Neural progenitor cell (in vitro differentiated cells): ENCODE measurements around the gene IPO9. TPM values are rescaled to one million over a fixed set of nuclear protein-coding genes. Genes with fewer than 3 reads are reported as not detected.
A peak's percentile ranks its signal among the peaks of the same experiment; 100 is the strongest.

Source experiments
- DNase-seq: peaks from one replicate; pipeline ENCODE4 v3.0.0-alpha.2; 2016; ENCODE audit warnings: low spot score
- H2AFZ ChIP-seq: fragments of 200-600 bp; sonication (generic); replicated peaks from 2 replicates; pipeline ENCODE4 v1.6.1; 2016; ENCODE audit warnings: antibody characterized with exemption
- H3F3A ChIP-seq: fragments of 200-600 bp; sonication (generic); 2 replicates; pipeline ENCODE4 v1.6.1; 2016; ENCODE audit warnings: antibody characterized with exemption, low read depth
- H3K27ac ChIP-seq: fragments of 200-600 bp; sonication (generic); 2 replicates; pipeline ENCODE4 v1.5.1; 2016; ENCODE audit warnings: mild to moderate bottlenecking
- H3K27me3 ChIP-seq: fragments of 200-600 bp; sonication (generic); 2 replicates; pipeline ENCODE4 v1.6.1; 2016; ENCODE audit warnings: mild to moderate bottlenecking, moderate library complexity
- H3K36me3 ChIP-seq: fragments of 200-600 bp; sonication (generic); 2 replicates; pipeline ENCODE4 v1.5.1; 2016
- H3K4me1 ChIP-seq: fragments of 200-600 bp; sonication (generic); 2 replicates; pipeline ENCODE4 v1.6.1; 2016; ENCODE audit warnings: mixed run types
- H3K4me2 ChIP-seq: fragments of 200-600 bp; sonication (generic); 2 replicates; pipeline ENCODE4 v1.6.1; 2016
- H3K4me3 ChIP-seq: fragments of 200-600 bp; sonication (generic); 2 replicates; pipeline ENCODE4 v1.5.1; 2016
- H3K79me2 ChIP-seq: fragments of 200-600 bp; sonication (generic); 2 replicates; pipeline ENCODE4 v1.6.1; 2016; ENCODE audit warnings: low read depth
- H3K9ac ChIP-seq: fragments of 200-600 bp; sonication (generic); 2 replicates; pipeline ENCODE4 v1.6.1; 2016
- H3K9me3 ChIP-seq: fragments of 200-600 bp; sonication (generic); 2 replicates; pipeline ENCODE4 v1.5.1; 2016; ENCODE audit warnings: low read depth
- H4K20me1 ChIP-seq: fragments of 200-600 bp; sonication (generic); 2 replicates; pipeline ENCODE4 v1.6.1; 2016; ENCODE audit warnings: low read depth
- H3K27ac Mint-ChIP-seq: 3 replicates; pipeline ENCODE4 v1.8.0; 2021; ENCODE audit warnings: mixed read lengths
- H3K27me3 Mint-ChIP-seq: 2 replicates; pipeline ENCODE4 v1.8.0; 2022; ENCODE audit warnings: low read depth, mild to moderate bottlenecking, inconsistent platforms, moderate library complexity, mixed read lengths; ENCODE audit not compliant: insufficient read depth
- H3K36me3 Mint-ChIP-seq: 3 replicates; pipeline ENCODE4 v1.8.0; 2021; ENCODE audit warnings: mixed read lengths
- H3K4me1 Mint-ChIP-seq: 3 replicates; pipeline ENCODE4 v1.8.0; 2021; ENCODE audit warnings: mixed read lengths
- H3K4me3 Mint-ChIP-seq: 3 replicates; pipeline ENCODE4 v1.8.0; 2021; ENCODE audit warnings: mild to moderate bottlenecking, moderate library complexity, mixed read lengths
- H3K9me3 Mint-ChIP-seq: 3 replicates; pipeline ENCODE4 v1.8.0; 2020; ENCODE audit warnings: mixed read lengths
- EZH2 ChIP-seq: fragments of 200-600 bp; sonication (generic); IDR thresholded peaks from 2 replicates; pipeline ENCODE4 v1.6.1; 2017; ENCODE audit warnings: antibody characterized with exemption, mild to moderate bottlenecking, moderate library complexity
- EZH2phosphoT487 ChIP-seq: fragments of 200-600 bp; sonication (generic); IDR thresholded peaks from 2 replicates; pipeline ENCODE4 v1.6.1; 2017; ENCODE audit warnings: antibody characterized with exemption
- total RNA-seq: library from RNA; depleted of rRNA; stranded (reverse); fragments of >200 nt; gene quantifications from 2 replicates; pipeline ENCODE4 v1.2.3, GENCODE V29; 2015; ENCODE audit warnings: low replicate concordance
- TF ChIP-seq, protein P1 (sequence below): fragments of 200-600 bp; sonication (generic); IDR thresholded peaks from 2 replicates; pipeline ENCODE4 v1.5.1; 2017; ENCODE audit warnings: antibody characterized with exemption, mild to moderate bottlenecking

The IPO9 gene
- total RNA-seq, 1 donor from 2014 or later = 63.2 TPM

DNA sequence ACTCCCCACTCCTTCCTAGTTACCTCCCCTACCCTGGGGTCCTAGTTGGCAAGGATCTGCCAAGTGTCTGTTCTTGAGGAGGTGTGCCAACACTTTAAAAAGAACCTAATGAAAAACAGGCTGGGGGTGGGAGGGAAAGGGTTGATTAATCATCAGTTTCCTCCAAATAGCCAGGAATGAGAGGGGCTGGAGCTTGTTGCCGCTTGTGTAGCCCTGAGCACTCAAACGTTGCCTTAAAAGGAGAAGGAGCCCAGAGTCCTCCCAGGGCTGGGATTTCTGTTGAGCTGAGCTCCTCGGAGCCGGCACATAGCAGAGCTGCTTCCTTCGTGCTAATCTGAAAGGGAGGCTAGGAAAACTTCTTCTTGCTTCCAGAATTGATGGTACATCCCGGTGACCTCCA lies 75.6 kb downstream of the IPO9 start:
- H3K27ac ChIP-seq = no peak overlapping the region
- H3K4me1 ChIP-seq = no peaks in the 10 kb centered on the region
- TF ChIP-seq, protein P1, sequence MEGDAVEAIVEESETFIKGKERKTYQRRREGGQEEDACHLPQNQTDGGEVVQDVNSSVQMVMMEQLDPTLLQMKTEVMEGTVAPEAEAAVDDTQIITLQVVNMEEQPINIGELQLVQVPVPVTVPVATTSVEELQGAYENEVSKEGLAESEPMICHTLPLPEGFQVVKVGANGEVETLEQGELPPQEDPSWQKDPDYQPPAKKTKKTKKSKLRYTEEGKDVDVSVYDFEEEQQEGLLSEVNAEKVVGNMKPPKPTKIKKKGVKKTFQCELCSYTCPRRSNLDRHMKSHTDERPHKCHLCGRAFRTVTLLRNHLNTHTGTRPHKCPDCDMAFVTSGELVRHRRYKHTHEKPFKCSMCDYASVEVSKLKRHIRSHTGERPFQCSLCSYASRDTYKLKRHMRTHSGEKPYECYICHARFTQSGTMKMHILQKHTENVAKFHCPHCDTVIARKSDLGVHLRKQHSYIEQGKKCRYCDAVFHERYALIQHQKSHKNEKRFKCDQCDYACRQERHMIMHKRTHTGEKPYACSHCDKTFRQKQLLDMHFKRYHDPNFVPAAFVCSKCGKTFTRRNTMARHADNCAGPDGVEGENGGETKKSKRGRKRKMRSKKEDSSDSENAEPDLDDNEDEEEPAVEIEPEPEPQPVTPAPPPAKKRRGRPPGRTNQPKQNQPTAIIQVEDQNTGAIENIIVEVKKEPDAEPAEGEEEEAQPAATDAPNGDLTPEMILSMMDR = no peak
- TF ChIP-seq EZH2 = no peak
- no peak for TF ChIP-seq EZH2phosphoT487
- H3K79me2 ChIP-seq = no peaks in the 10 kb centered on the region
- peak overlapping the region; percentile 76 for H3K27ac Mint-ChIP-seq
- H3K27me3 ChIP-seq = no peaks in the 10 kb centered on the region
- H3K4me2 ChIP-seq = no peak overlapping the region
- H3K4me3 ChIP-seq = no peak overlapping the region
- peaks cover 9% of the 10 kb centered on the region for H3K27me3 Mint-ChIP-seq
- no peaks in the 10 kb centered on the region for H3K36me3 ChIP-seq
- DNase-seq = peak; percentile 50
- no peak overlapping the region for H3K4me3 Mint-ChIP-seq
- H3K9me3 ChIP-seq = no peaks in the 10 kb centered on the region
- H4K20me1 ChIP-seq = no peaks in the 10 kb centered on the region
- H3F3A ChIP-seq = no peaks in the 10 kb centered on the region
- no peak overlapping the region for H3K9ac ChIP-seq
- H3K4me1 Mint-ChIP-seq = peaks cover 7% of the 10 kb centered on the region
- peaks cover 2% of the 10 kb centered on the region for H3K36me3 Mint-ChIP-seq
- no peak overlapping the region for H2AFZ ChIP-seq
- H3K9me3 Mint-ChIP-seq = no peaks in the 10 kb centered on the region

DNA sequence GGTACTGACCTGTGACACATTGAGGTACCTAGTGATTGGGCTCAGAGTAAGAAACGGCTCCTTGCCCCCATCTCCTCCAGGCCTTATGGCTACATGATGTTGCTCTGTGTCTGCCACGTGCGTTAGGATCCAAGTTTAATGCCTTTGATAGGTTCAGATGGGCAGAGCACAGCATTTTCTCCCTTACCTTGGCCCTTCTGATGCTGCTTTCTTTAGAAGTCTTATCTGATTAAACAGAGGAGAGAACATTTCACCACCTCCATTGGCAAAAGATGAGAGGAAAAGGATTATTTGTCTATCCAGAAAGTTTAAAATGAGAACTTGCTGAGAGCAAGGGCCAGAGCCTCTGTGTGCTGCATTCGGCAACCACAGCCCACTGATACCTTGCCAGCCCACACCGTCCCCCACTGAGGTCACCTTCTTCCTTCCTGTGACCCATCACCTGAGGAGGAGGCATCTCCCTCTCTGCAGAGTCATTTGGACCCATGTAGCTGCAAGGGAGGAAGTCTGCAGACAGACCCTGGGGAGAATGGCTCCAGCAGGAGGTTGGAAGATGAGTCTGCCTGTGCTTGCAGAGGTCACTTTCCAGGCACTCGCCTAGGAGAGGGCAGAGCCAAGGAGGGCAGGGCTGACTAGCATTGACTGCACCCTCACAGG lies 76.4 kb downstream of the IPO9 start:
- no peaks in the 10 kb centered on the region for H3K36me3 ChIP-seq
- no peaks in the 10 kb centered on the region for H3K9me3 Mint-ChIP-seq
- H3K9ac ChIP-seq = no peak overlapping the region
- no peaks in the 10 kb centered on the region for H4K20me1 ChIP-seq
- H2AFZ ChIP-seq = no peak overlapping the region
- no peaks in the 10 kb centered on the region for H3K27me3 ChIP-seq
- no peaks in the 10 kb centered on the region for H3K9me3 ChIP-seq
- H3K27ac ChIP-seq = no peak overlapping the region
- no peaks in the 10 kb centered on the region for H3K36me3 Mint-ChIP-seq
- no peak overlapping the region for H3K4me2 ChIP-seq
- no peaks in the 10 kb centered on the region for H3K4me1 ChIP-seq
- peaks cover 6% of the 10 kb centered on the region for H3K27me3 Mint-ChIP-seq
- no peak overlapping the region for H3K4me3 ChIP-seq
- DNase-seq = no peak
- H3K4me3 Mint-ChIP-seq = no peak overlapping the region
- no peaks in the 10 kb centered on the region for H3F3A ChIP-seq
- TF ChIP-seq EZH2 (no peak), EZH2phosphoT487 (no peak)
- TF ChIP-seq, protein P1 = no peak
- peak overlapping the region; percentile 47 for H3K27ac Mint-ChIP-seq
- no peaks in the 10 kb centered on the region for H3K79me2 ChIP-seq
- H3K4me1 Mint-ChIP-seq = peaks cover 7% of the 10 kb centered on the region

DNA sequence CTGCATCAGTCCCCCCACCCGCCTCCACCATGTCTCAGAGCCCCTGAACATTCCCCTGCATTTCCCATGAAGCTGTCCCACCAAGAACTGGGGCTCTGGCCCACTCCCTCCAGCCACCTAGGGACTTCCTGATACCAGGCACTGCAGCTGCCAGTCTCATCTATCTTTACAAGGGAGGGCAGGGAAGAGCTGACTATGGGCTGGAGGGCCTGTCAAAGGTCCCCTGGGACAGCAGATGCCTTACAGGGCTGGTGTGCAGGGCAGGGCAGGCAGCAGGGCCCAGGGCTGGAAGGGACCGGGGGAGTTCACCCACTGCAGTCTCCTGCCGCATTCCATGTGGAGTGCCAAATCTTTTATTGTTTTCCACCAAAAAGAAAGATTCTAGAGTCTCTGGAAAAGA lies 77.4 kb downstream of the IPO9 start:
- peaks cover 6% of the 10 kb centered on the region for H3F3A ChIP-seq
- no peak overlapping the region for H3K4me3 Mint-ChIP-seq
- no peaks in the 10 kb centered on the region for H3K36me3 ChIP-seq
- peaks cover 6% of the 10 kb centered on the region for H3K27me3 Mint-ChIP-seq
- H3K9me3 ChIP-seq = no peaks in the 10 kb centered on the region
- H3K9me3 Mint-ChIP-seq = no peaks in the 10 kb centered on the region
- H3K27ac ChIP-seq = no peak overlapping the region
- TF ChIP-seq, protein P1 = no peak
- TF ChIP-seq EZH2 (no peak), EZH2phosphoT487 (no peak)
- no peak overlapping the region for H3K9ac ChIP-seq
- H2AFZ ChIP-seq = no peak overlapping the region
- peak overlapping the region; percentile 57 for H3K27ac Mint-ChIP-seq
- peaks cover under 1% of the 10 kb centered on the region for H3K4me1 ChIP-seq
- DNase-seq = no peak
- H3K4me1 Mint-ChIP-seq = peaks cover 10% of the 10 kb centered on the region
- no peak overlapping the region for H3K4me3 ChIP-seq
- no peaks in the 10 kb centered on the region for H3K36me3 Mint-ChIP-seq
- no peaks in the 10 kb centered on the region for H3K79me2 ChIP-seq
- no peak overlapping the region for H3K4me2 ChIP-seq
- H3K27me3 ChIP-seq = no peaks in the 10 kb centered on the region
- no peaks in the 10 kb centered on the region for H4K20me1 ChIP-seq
